Thymus (tissue), 11 donors: ENCODE measurements around the gene AFF3. TPM values are rescaled to one million over a fixed set of nuclear protein-coding genes. Genes with fewer than 3 reads are reported as not detected.

ENCODE experiments used
- DNase-seq, 9 donors: peaks; one replicate each; pipeline ENCODE4 v3.0.0-alpha.2; 2013; ENCODE audit warnings: low spot score in 9 of 9, low read depth in 6 of 9, missing footprints in 1 of 9
- H3K27ac ChIP-seq, 2 donors: one replicate each; pipeline ENCODE4 v1.5.1; 2013; ENCODE audit warnings: control low read depth in 1 of 2, low read depth in 1 of 2, low read length in 1 of 2, mild to moderate bottlenecking in 1 of 2, moderate library complexity in 1 of 2
- H3K27me3 ChIP-seq, 2 donors: one replicate each; pipeline ENCODE4 v1.5.1; 2013; ENCODE audit warnings: low read length in 1 of 2; ENCODE audit not compliant: control insufficient read depth in 2 of 2, insufficient read depth in 1 of 2
- H3K36me3 ChIP-seq, 2 donors: one replicate each; pipeline ENCODE4 v1.5.1; 2013; ENCODE audit warnings: low read length in 1 of 2, mild to moderate bottlenecking in 1 of 2, moderate library complexity in 1 of 2; ENCODE audit not compliant: control insufficient read depth in 2 of 2, insufficient read depth in 2 of 2
- H3K4me1 ChIP-seq, 2 donors: one replicate each; pipeline ENCODE4 v1.5.1; 2013; ENCODE audit warnings: low read length in 2 of 2; ENCODE audit not compliant: control insufficient read depth in 2 of 2, insufficient read depth in 2 of 2
- H3K4me3 ChIP-seq, 2 donors: one replicate each; pipeline ENCODE4 v1.5.1; 2013; ENCODE audit warnings: low read length in 2 of 2, control low read depth in 1 of 2, mild to moderate bottlenecking in 1 of 2
- H3K9me3 ChIP-seq, 2 donors: one replicate each; pipeline ENCODE4 v1.5.1; 2013; ENCODE audit warnings: low read length in 1 of 2, mild to moderate bottlenecking in 1 of 2; ENCODE audit not compliant: control insufficient read depth in 2 of 2, insufficient read depth in 1 of 2
- WGBS: extraction: QIAGEN DNeasy Blood & Tissue Kit; methylation state at CpG from one replicate; pipeline ENCODE4 v1.1.7; 2013; 5-methylcytosine and 5-hydroxymethylcytosine counted together
- polyA plus RNA-seq: library from polyadenylated mRNA; stranded (reverse); fragments of 200-250 nt; gene quantifications from one replicate; pipeline ENCODE4 v1.2.3, GENCODE V29; 2013
- total RNA-seq: library from RNA; stranded (reverse); fragments of 120-200 nt; gene quantifications from one replicate; pipeline ENCODE4 v1.2.4, GENCODE V29; 2013
- donor health status: healthy.

Gene AFF3
- total and polyA plus RNA-seq, 2 donors, result 5.3 to 9.7 TPM

DNA sequence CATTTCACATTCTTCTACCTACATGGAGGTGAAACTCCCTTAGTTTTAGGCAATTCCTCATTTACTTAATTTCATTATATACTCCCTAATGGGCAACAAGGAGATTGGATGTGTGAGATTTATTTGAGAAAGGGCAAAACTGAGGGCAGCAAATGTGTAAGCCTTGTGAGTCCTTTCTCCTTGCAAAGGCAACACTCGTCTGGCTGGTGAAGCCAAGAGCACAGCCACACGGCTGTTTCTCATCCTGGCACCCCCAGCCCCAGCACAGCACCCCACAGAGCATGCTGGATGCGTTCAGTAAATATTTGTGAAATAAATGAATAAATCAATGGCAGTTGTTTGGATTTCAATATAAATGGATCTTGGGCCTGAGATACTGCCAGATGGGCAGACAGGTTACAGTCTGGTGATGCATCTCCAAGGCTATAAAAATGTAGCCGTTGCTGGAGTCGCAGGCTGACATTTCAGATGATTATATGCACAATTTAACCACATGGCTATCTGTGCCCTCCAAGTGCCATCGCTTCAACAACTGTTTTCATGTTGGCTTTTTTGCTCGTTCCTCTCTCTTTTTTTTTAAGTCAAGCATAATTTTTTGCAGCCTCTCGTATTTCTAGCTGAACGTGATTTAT is 498.5 kb downstream of the AFF3 start:
- WGBS, result 96% methylated on average over 9 of the region's 9 CpGs
- Histone ChIP-seq H3K4me1 (peaks cover 8 to 11% of the 10 kb centered on the region in 2 donors), H3K27me3 (no peaks in the 10 kb centered on the region), H3K9me3 (peaks cover 0 to 2% of the 10 kb centered on the region in 2 donors), H3K36me3 (no peaks in the 10 kb centered on the region), H3K27ac (no peak overlapping the region), H3K4me3 (no peak overlapping the region)
- no peak for DNase-seq

DNA sequence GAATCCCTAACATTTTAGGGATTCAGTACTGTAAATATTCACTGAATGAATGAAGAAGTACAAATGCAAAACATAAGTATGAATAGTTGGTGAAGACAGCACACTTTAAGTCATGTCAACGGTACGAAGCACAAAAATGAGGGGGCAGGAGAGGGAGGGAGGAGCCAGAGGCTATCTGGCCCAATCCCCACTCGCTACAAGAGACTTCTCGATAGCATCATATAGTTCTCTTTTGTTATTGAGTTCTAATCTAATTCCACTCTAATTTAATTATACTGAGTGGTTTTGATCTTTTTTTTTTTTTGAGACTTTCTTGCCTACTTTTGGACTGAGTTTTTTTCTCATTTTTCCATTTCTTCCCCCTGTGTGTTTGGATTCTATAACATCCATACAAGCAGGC is 500.4 kb downstream of the AFF3 start:
- Histone ChIP-seq H3K27ac (no peak overlapping the region), H3K36me3 (no peaks in the 10 kb centered on the region), H3K27me3 (no peaks in the 10 kb centered on the region), H3K4me1 (peaks cover 18 to 27% of the 10 kb centered on the region in 2 donors), H3K9me3 (no peaks in the 10 kb centered on the region), H3K4me3 (no peak overlapping the region)
- no peak for DNase-seq
- WGBS, result 96% methylated on average over 4 of the region's 4 CpGs

DNA sequence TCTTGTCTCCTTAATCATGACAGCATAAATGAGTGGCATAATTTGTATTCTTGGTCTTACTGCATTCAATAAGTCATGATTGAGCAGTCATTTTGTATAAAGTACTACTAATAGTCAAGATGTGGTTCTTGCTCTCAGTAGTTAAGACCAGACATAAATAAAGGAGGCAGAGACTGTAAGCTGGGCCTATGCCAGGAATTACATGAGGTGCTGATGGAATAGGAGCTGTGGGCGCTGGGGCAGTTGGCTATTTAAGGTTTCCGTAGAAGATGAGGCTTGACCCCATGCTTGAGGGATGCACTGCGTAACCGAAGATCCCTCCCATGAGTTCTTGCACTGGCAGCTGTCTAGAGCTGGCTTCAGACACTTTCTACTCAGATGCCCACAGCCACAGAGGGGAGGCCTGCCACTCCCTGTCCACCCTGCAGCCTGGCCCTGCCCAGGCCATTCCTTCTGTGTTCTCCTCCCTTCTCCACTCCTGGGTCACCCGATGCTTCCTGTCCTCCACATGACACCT is 501.7 kb downstream of the AFF3 start:
- Histone ChIP-seq H3K27ac (no peak overlapping the region), H3K9me3 (no peaks in the 10 kb centered on the region), H3K4me3 (no peak overlapping the region), H3K4me1 (peaks cover 31 to 40% of the 10 kb centered on the region in 2 donors), H3K27me3 (no peaks in the 10 kb centered on the region), H3K36me3 (no peaks in the 10 kb centered on the region)
- DNase-seq, result no peak
- 98% methylated on average over 5 of the region's 5 CpGs for WGBS

DNA sequence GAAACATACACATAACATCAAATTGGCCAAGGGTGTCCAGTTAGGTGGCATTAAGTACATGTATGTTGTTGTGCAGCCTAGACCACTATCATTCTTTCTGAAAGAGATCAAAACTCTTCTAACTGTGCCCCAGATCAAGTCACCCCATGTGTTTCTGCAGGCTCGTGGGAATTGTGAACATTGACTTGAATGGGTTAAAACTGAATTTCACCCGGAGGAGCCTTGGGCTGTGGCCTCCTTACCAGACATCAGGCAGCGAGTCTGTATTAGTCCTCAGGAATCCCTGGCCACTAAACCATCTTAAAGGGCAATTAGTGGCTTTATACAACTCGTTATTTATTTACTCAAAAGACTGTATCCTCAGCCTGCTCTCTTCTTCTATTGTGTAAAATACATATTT is 503.6 kb downstream of the AFF3 start:
- H3K36me3 ChIP-seq, result no peaks in the 10 kb centered on the region
- peaks cover 34 to 40% of the 10 kb centered on the region in 2 donors for H3K4me1 ChIP-seq
- peaks cover 0 to 6% of the 10 kb centered on the region in 2 donors for H3K9me3 ChIP-seq
- WGBS, result 75% methylated on average over 4 of the region's 4 CpGs
- H3K4me3 ChIP-seq, result no peak overlapping the region
- DNase-seq, result no peak
- peak overlapping the region in 1 of 2 donors; percentile 75 for H3K27ac ChIP-seq
- no peaks in the 10 kb centered on the region for H3K27me3 ChIP-seq

DNA sequence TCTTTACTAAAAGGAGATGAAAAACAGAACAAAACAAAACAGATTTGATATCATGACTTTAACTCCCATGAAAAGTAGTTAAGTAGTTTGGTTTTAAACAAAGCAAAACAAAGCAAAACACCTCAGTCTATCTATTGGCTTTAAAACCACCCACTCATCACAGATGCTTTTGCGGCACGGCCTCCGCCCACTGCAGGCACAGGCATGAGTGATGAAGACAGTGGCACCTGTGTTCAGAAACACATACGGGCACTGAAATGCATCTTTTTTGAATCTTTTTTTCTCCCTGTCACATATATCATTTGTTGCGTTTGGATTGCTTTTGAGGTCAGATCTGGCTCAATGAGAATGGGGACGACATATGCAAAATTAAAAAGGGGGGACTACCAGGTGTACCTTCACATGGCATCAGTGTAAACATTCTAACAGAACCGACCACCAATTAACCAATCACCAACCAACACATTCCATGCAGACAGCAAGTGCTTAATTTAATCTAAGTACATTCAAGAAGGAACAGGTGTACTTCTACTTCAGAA is 505.2 kb downstream of the AFF3 start:
- H3K4me1 ChIP-seq, result peaks cover 34 to 40% of the 10 kb centered on the region in 2 donors
- no peak overlapping the region for H3K4me3 ChIP-seq
- peak overlapping the region; percentile 75 to 76 for H3K27ac ChIP-seq
- DNase-seq, result peak in 8 of 9 donors; percentile 32 to 82 (median 61)
- H3K27me3 ChIP-seq, result no peaks in the 10 kb centered on the region
- peaks cover 4 to 14% of the 10 kb centered on the region in 2 donors for H3K9me3 ChIP-seq
- H3K36me3 ChIP-seq, result no peaks in the 10 kb centered on the region
- WGBS, result 10% methylated on average over 7 of the region's 7 CpGs

DNA sequence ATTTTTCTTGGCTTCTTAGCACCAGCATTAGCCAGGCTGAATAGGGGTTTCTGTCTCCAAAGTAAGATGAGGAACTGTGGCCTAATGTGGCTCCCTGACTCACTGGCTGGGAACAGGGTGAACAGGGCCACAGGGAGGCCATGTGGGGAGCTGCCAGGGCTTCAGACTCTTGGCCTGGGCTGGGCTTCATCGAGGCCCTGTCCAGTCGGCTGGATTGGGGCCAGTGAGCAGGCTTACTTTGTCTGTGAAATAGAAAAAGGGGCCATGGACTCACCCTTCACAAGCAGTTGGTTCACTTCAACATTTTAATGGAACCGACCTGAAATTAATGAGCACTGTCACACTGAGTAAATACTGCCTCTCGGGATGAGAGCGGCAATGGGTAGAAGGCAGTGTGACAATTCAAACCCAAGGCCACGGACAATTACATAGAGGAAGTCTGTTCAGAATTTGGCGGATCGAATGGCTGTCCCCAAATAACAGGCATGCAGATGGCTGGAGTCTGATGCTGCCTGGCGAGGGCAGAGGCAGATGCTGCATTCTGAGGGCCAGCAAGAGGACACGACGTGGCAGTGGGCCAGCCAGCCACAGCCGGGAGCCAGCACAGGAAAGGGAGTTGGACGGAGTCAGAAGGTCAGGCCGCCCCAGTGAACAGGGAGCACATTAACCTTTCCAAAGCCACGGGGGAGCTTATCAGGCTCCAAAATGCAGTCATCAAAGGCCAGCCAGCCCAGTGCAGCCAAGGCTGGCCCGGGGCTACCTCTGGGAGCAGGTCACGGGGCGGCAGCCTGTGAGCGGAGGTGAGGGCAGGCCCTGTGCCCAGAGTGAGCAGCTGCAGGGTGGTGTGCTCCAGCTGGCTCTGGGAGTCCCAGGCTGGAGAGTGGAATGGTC is 506.0 kb downstream of the AFF3 start:
- no peaks in the 10 kb centered on the region for H3K36me3 ChIP-seq
- peaks cover 34 to 40% of the 10 kb centered on the region in 2 donors for H3K4me1 ChIP-seq
- WGBS, result 95% methylated on average over 19 of the region's 19 CpGs

DNA sequence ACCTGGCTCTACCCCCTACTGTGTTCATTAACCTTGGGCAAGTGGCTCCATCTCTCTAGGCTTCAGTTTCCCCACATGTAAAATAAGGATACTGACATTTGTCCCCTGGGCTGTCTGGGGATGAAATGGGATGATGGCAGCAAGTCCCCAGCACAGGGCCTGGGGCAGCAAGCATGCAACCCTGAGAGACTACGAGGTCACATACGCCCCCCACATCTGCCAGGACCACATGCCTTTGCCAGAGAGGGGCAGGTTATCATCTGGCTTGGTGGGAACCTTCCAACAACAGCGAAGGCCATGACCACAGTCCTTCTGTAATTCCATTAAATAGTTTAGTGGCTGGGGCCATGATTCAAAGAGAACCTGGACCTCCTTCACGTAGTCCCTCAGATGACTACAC is 506.7 kb downstream of the AFF3 start:
- Histone ChIP-seq H3K9me3 (peaks cover 4 to 14% of the 10 kb centered on the region in 2 donors), H3K27ac (no peak overlapping the region), H3K4me1 (peaks cover 34 to 40% of the 10 kb centered on the region in 2 donors), H3K27me3 (no peaks in the 10 kb centered on the region), H3K36me3 (no peaks in the 10 kb centered on the region), H3K4me3 (no peak overlapping the region)
- WGBS, result 99% methylated on average over 4 of the region's 4 CpGs
- DNase-seq, result no peak

More for the DNA sequence above, 506.0 kb downstream of the AFF3 start:
- H3K27ac ChIP-seq, result peak overlapping the region; percentile 32 to 75
- H3K4me3 ChIP-seq, result no peak overlapping the region
- H3K27me3 ChIP-seq, result no peaks in the 10 kb centered on the region
- peaks cover 4 to 14% of the 10 kb centered on the region in 2 donors for H3K9me3 ChIP-seq
- DNase-seq, result no peak

DNA sequence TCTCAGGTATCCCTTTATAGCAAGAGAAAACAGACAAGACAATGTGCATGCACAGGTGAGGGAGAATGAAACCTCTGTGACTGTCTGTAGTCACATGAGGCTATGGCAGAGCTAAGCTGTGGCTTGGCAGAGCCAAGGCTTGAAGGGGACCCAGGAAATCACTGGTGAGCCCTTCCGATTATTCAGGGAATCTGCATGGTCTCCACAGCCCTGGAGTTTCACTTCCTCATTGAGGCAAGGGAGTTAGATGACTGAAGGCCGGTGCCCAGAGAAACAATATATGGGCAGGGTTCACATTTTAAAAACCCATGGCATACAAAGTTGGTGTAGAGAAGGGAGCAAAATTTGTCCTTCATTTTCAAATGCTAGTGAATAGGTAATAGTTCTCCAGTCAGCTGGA is 508.2 kb downstream of the AFF3 start:
- no peak for DNase-seq
- 89% methylated on average over 2 of the region's 2 CpGs for WGBS
- Histone ChIP-seq H3K36me3 (peaks cover 0 to 3% of the 10 kb centered on the region in 2 donors), H3K4me1 (peaks cover 29 to 33% of the 10 kb centered on the region in 2 donors), H3K27me3 (no peaks in the 10 kb centered on the region), H3K27ac (no peak overlapping the region), H3K4me3 (no peak overlapping the region), H3K9me3 (peaks cover 4 to 14% of the 10 kb centered on the region in 2 donors)

DNA sequence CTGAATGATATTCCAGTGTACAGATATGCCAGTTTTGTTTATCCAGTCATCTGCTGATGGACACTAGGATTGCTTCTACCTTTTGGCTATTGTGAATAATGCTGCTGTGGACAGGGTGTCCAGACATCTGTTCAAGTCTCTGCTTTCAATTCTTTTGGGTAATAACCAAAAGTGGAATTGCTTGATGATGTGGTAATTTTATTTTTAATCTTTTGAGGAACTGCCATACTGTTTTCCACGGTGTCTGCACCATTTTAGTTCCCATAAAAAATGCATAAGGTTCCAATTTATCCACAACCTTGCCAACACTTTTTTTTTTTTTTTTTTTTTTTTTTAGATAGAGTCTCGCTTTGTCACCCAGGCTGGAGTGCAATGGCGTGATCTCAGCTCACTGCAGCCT is 510.7 kb downstream of the AFF3 start:
- WGBS, result 98% methylated on average over 3 of the region's 3 CpGs
- Histone ChIP-seq H3K9me3 (peaks cover 4 to 14% of the 10 kb centered on the region in 2 donors), H3K4me1 (peaks cover 10 to 12% of the 10 kb centered on the region in 2 donors), H3K36me3 (peaks cover 0 to 3% of the 10 kb centered on the region in 2 donors), H3K27ac (no peak overlapping the region), H3K27me3 (no peaks in the 10 kb centered on the region), H3K4me3 (no peak overlapping the region)
- no peak for DNase-seq
